HG03460 (cell line): Measurements from ENCODE around the gene FYTTD1.

Experiments
- ATAC-seq: cut with Tn5 transposase; IDR thresholded peaks from one replicate; pipeline ENCODE4 v1.9.1; 2021; ENCODE audit not compliant: unreplicated experiment

Gene FYTTD1

GRCh38 chr3:197736491-197737318 is 13.0 kb upstream of the FYTTD1 start, which contains the start of gene RUBCN:
RUBCN (minus strand) TSS chr3:197736904; CDS start chr3:197736719, 185 bp downstream.
- ATAC-seq = peak; percentile 71

GRCh38 chr3:197737319-197737649 is 12.4 kb upstream of the FYTTD1 start:
- no peak for ATAC-seq

- ATAC-seq = no peak
These were observed 11.8 kb upstream of the FYTTD1 start for GRCh38 chr3:197737749-197738462.

DNA sequence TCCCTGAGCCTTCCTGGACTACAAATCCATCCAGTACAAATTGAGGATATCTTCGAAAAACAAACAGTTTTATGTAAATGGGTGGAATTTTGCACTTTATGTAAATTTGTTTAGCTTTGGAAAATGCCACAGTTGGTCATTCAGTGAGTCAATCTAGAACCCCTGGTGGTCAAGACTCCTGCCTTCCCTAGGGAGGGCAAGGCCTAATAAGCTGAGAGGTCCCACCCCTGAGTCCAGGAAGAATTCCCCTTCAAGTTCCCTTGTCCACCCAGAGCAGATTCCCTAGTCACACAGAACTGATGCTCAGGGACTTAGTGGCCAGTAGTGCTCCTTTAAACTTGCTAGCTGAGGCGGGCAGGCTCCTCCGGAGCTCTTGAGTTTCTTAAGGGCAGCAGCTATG is 6.9 kb upstream of the FYTTD1 start:
- no peak for ATAC-seq

DNA sequence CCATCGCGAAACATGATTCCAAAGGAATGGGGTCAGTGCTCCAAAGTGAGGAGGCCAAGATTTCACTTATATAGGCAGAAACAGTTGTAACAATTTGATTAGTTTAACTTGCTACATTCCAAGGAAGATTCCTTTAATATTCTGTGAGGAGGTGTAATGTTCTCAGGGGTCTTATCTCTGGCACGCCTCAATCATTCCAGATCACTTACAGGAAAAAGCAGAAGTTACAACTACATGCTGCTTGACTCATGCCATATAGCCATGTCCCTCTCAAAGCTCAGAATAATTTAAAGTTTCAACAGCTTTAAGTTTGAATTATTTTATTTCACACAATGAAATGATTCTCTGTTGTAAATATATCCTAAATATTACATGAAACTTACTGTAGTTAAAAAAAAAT is 3.5 kb upstream of the FYTTD1 start:
- no peak for ATAC-seq

GRCh38 chr3:197746801-197747237 is 2.9 kb upstream of the FYTTD1 start:
- ATAC-seq = no peak

- ATAC-seq = no peak
These were observed 927 bp upstream of the FYTTD1 start for GRCh38 chr3:197748597-197749314.

DNA sequence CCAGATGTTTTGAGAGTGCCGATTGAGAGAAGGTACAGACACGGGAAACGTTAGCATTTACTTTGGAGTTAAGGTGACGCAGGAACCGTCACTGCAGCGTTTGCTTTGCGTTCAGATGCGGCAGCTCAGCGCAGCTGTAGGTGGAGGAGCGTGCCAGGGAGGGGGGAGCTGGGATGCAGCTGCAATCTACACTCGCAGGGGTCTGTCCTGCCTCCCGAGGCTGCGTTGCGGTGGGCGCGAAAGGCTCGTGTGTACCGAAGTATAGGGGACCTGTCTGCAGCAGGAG is 425 bp upstream of the FYTTD1 start:
- peak; percentile 35 for ATAC-seq

GRCh38 chr3:197750396-197750831 is 731 bp downstream of the FYTTD1 start:
- ATAC-seq = peak; percentile 37

GRCh38 chr3:197750858-197751737 is 1.4 kb downstream of the FYTTD1 start:
- no peak for ATAC-seq

DNA sequence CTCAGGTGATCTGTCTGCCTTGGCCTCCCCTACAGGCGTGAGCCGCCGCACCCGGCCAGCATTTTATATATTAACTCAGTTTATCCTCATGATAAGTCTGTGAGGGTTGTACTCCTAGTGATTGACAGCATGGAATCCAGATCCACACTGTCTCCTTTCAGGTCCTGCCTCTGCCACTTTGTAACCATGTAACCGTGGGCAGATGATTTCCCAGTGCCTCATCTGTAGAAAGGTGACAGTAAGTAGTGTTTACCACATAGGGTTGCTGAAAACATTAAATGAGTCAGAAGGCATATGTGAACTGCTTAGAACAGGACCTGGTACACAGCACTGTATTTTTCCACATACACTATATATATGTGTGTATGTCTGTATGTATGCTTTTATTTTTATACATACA is 2.4 kb downstream of the FYTTD1 start:
- ATAC-seq = no peak

- no peak for ATAC-seq
These were observed 3.6 kb downstream of the FYTTD1 start for GRCh38 chr3:197753263-197753662.

GRCh38 chr3:197756704-197757103 is 7.0 kb downstream of the FYTTD1 start:
- no peak for ATAC-seq

GRCh38 chr3:197758512-197758911 is 8.8 kb downstream of the FYTTD1 start:
- ATAC-seq = no peak

DNA sequence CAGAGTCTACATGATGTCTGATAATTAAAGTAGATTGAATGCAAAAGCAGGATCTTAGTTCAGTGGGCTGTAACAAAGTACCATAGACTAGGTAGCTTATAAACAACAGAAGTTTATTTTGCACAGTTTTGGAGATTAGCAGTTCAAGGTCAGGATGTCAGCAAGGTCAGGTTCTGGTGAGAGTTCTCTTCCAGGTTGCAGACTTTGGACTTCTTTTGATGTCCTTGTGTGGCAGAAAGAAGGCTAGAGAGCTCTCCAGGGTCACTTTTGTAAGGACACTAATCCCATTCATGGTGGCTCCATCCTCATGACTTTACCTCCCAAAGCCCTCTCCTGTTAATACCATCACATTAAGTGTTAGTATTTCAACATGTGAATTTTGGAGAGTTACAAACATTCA is 12.1 kb downstream of the FYTTD1 start:
- ATAC-seq = no peak

GRCh38 chr3:197775317-197775716 is 25.6 kb downstream of the FYTTD1 start:
- no peak for ATAC-seq

DNA sequence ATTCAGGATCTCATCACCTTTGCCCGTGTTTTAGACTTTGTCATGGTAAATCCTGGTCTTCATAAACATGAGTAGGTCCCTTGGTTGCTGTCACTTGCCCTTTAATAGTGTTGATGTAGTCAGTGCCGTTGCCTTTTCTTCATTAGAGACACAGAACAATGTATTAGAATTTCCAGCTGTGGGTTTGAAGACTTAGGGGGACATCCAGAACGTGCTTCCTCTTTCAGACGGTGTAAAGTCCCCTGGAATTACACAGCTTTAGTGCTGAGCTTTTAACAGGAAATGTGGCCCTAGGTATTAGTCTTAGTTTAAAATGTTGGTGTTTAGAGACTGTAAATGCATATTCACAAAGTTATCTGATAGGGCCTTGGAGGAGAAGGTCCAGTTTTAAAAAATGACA is 32.5 kb downstream of the FYTTD1 start:
- ATAC-seq = no peak

- no peak for ATAC-seq
These were observed 34.4 kb downstream of the FYTTD1 start for GRCh38 chr3:197784019-197784585.

DNA sequence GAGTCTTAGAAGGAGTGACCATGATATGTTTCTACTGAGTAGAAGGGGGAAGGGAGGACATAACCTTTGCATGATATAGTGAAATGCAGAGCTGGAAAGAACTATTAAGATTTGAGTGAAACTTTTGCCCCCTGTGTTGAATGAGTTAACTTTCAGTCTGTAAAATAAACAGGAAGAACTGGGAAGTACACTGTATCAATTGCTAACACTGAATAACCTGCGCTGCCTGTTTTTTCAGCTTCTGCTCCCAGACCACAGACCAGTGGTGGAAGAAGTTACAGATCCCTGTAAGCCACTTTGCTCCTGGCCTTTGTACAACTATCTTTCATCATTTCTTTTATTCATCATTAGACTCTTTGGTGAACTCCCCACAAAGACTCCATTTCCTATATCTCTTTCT is 37.7 kb downstream of the FYTTD1 start:
- no peak for ATAC-seq

DNA sequence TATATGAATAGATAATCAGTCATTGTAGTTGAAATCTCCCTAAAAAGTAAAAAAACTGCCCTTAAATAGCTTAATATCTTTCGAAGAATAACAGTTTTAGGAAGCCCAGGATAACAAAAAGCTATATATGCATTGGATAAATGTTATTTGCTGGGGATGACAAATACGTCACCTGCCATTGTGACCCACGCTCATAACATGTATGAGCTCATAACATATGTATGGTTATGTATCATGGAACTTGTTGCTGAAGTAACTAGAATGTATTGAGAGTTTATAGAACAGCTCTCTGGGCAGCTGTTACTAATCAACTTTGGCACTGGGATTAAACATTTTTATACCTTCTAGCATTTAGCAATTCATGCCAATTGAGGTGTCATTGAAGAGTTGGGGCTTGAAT is 39.6 kb downstream of the FYTTD1 start:
- ATAC-seq = no peak

DNA sequence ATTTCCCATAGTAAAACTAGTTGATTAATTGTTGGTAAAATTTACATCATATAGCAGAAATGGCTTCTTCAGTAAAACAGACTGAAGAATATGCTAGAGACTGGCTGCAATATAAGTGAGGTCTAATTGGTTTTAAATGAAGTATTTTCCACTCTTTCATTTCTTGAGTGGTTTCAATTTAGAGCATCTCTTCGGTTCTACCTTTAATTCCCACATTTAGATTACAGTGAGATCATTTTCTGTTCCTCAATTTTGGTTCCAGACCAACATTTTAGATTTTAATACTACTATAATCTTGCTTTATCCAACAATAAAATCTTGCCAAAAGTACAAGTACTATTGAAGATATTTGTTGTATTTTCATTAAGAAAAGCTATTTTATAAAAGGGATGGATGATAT is 40.4 kb downstream of the FYTTD1 start:
- no peak for ATAC-seq
